ENCODE data around the gene ANAPC15. TPM values are rescaled to one million over a fixed set of nuclear protein-coding genes. Genes with fewer than 3 reads are reported as not detected.

Gene ANAPC15
- polyA plus RNA-seq, 1 of the 3 experiments (the other 2 are of a cell fraction), result 92.3 TPM

DNA sequence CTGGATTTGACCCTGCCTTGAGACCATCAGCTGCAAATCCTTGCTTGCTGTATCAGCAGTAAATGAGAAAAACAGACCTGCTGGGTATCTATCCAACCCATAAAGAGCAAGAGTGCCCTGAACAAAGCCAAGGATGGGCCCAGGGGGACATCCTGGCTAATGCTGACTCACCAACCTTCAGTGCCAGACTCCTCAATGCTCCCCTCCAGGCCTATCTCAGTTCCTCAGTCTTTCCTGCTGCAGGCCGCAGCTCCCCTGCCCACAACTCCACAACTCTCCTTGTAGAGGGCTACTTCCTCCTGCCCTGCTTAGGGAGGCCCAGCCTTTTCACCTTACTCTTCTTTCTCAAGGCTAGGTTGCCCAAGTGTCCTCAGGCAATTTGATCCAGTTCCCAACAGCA is 12.0 kb downstream of the ANAPC15 start:
- Histone ChIP-seq H2AFZ (ENCODE audit: low read depth) (no peak overlapping the region), H3K36me3 (replicated peaks in 1 of 2; ENCODE audit: control insufficient read depth in 1 of 2, insufficient read depth in 2 of 2, low read length in 1 of 2) (peaks cover 14 to 48% of the 10 kb centered on the region in 2 experiments), H3K79me2 (ENCODE audit: insufficient read depth) (peaks cover 42% of the 10 kb centered on the region), H3K9ac (no peak overlapping the region), H3K4me3 (ENCODE audit: low read depth in 2 of 2, low read length in 1 of 2) (no peak overlapping the region), H3K27ac (ENCODE audit: low read depth in 2 of 2, low read length in 1 of 2) (no peak overlapping the region; a peak in 1 of 4 replicates), H3K9me3 (no peaks in the 10 kb centered on the region), H3K27me3 (ENCODE audit: insufficient read depth) (no peaks in the 10 kb centered on the region), H3K9me2 (no peaks in the 10 kb centered on the region), H3K4me1 (ENCODE audit: control insufficient read depth in 1 of 2, insufficient read depth in 2 of 2, low read depth in 1 of 2, low read length in 1 of 2) (peaks cover 4 to 28% of the 10 kb centered on the region in 2 experiments; a peak in 2 of 4 replicates), H4K20me1 (ENCODE audit: insufficient read depth) (no peaks in the 10 kb centered on the region), H3K4me2 (peak overlapping the region; percentile 96; the same call in 1 of the 2 replicates), H3F3A (replicated peaks; ENCODE audit: insufficient read depth) (peaks cover 9% of the 10 kb centered on the region)
- no peak for TF ChIP-seq ELF1 (IDR thresholded peaks at IDR 0.05)
- TF ChIP-seq, protein P1, sequence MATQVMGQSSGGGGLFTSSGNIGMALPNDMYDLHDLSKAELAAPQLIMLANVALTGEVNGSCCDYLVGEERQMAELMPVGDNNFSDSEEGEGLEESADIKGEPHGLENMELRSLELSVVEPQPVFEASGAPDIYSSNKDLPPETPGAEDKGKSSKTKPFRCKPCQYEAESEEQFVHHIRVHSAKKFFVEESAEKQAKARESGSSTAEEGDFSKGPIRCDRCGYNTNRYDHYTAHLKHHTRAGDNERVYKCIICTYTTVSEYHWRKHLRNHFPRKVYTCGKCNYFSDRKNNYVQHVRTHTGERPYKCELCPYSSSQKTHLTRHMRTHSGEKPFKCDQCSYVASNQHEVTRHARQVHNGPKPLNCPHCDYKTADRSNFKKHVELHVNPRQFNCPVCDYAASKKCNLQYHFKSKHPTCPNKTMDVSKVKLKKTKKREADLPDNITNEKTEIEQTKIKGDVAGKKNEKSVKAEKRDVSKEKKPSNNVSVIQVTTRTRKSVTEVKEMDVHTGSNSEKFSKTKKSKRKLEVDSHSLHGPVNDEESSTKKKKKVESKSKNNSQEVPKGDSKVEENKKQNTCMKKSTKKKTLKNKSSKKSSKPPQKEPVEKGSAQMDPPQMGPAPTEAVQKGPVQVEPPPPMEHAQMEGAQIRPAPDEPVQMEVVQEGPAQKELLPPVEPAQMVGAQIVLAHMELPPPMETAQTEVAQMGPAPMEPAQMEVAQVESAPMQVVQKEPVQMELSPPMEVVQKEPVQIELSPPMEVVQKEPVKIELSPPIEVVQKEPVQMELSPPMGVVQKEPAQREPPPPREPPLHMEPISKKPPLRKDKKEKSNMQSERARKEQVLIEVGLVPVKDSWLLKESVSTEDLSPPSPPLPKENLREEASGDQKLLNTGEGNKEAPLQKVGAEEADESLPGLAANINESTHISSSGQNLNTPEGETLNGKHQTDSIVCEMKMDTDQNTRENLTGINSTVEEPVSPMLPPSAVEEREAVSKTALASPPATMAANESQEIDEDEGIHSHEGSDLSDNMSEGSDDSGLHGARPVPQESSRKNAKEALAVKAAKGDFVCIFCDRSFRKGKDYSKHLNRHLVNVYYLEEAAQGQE (IDR thresholded peaks at IDR 0.05; ENCODE audit: low read depth, low read length), result no peak
- TF ChIP-seq EZH2phosphoT487 (IDR thresholded peaks at IDR 0.05; ENCODE audit: borderline replicate concordance, low read depth), result no peak
- no peak for TF ChIP-seq FOXJ3 (CRISPR knock-in tag; IDR thresholded peaks at IDR 0.05)
- no peak for TF ChIP-seq RAD21 (IDR thresholded peaks at IDR 0.05; ENCODE audit: low read length)
- TF ChIP-seq MXI1 (IDR thresholded peaks at IDR 0.05; ENCODE audit: low read depth, low read length), result no peak
- no peak for TF ChIP-seq EP300 (IDR thresholded peaks at IDR 0.05; ENCODE audit: borderline replicate concordance in 1 of 2, low read depth in 1 of 2, low read length in 1 of 2)
- no peak for TF ChIP-seq CHD2 (IDR thresholded peaks at IDR 0.05; ENCODE audit: low read length, partially characterized antibody)
- TF ChIP-seq NFIC (IDR thresholded peaks at IDR 0.05; ENCODE audit: borderline replicate concordance), result no peak
- TF ChIP-seq, protein P2, sequence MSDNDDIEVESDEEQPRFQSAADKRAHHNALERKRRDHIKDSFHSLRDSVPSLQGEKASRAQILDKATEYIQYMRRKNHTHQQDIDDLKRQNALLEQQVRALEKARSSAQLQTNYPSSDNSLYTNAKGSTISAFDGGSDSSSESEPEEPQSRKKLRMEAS (IDR thresholded peaks at IDR 0.05; ENCODE audit: low read depth), result no peak
- TF ChIP-seq FOXM1 (IDR thresholded peaks at IDR 0.05; ENCODE audit: low read depth), result no peak
- TF ChIP-seq MEF2A (IDR thresholded peaks at IDR 0.05; ENCODE audit: borderline replicate concordance, low read depth), result no peak
- no peak for TF ChIP-seq POLR2AphosphoS5 (IDR thresholded peaks at IDR 0.05; ENCODE audit: low read depth, low read length)
- ChIA-PET CTCF (interaction anchor here (1.2 to 16.4 kb wide), 9 partner anchors 7 to 334 kb away, joined by 3 to 416 read pairs (median 5); partner anchors contain the start of gene CLPB), POLR2A (interaction anchor here (1.0 to 1.7 kb wide), 3 partner anchors 9 to 331 kb away, joined by 3 to 4 read pairs (median 4); no protein-coding TSS in a partner anchor)
- no peak for DNase-seq
- WGBS (ENCODE audit: low lambda C conversion rate), result 100% methylated on average over 1 of the region's 1 CpG

DNA sequence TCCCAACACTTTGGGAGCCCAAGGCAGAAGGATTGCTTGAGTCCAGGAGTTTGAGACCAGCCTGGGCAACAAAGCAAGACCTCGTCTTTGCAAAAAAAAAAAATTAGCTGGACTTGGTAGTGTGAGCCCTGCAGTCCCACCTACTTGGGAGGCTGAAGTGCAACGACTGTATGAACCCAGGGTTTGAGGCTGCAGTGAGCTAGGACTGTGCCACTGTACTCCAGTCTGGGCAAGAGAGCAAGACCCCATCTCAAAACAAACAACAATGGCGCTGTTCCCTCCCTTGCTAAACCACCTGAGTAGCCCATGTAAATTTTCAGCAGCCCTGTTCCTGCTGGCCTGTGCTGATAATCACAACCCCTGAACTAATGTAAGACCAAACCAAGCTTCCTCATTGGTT is 12.5 kb downstream of the ANAPC15 start:
- H3K79me2 ChIP-seq (ENCODE audit: insufficient read depth), result peaks cover 42% of the 10 kb centered on the region
- 84% methylated on average over 3 of the region's 3 CpGs for WGBS (ENCODE audit: low lambda C conversion rate)
- ChIA-PET POLR2A (interaction anchor here (1.2 to 1.7 kb wide), 2 partner anchors 9 to 61 kb away, joined by 4 read pairs; no protein-coding TSS in a partner anchor), CTCF (interaction anchor here (1.2 to 16.4 kb wide), 9 partner anchors 9 to 335 kb away, joined by 3 to 416 read pairs (median 5); partner anchors contain the start of gene CLPB)
- H3F3A ChIP-seq (replicated peaks; ENCODE audit: insufficient read depth), result peaks cover 9% of the 10 kb centered on the region
- no peak for DNase-seq
- no peaks in the 10 kb centered on the region for H4K20me1 ChIP-seq (ENCODE audit: insufficient read depth)
- no peaks in the 10 kb centered on the region for H3K27me3 ChIP-seq (ENCODE audit: insufficient read depth)
- no peak overlapping the region for H2AFZ ChIP-seq (ENCODE audit: low read depth)
- H3K9me3 ChIP-seq, result no peaks in the 10 kb centered on the region
- H3K9ac ChIP-seq, result no peak overlapping the region
- no peak overlapping the region; a peak in 1 of 4 replicates for H3K27ac ChIP-seq (ENCODE audit: low read depth in 2 of 2, low read length in 1 of 2)
- peaks cover 4 to 28% of the 10 kb centered on the region in 2 experiments; a peak in 2 of 4 replicates for H3K4me1 ChIP-seq (ENCODE audit: control insufficient read depth in 1 of 2, insufficient read depth in 2 of 2, low read depth in 1 of 2, low read length in 1 of 2)
- peaks cover 14 to 48% of the 10 kb centered on the region in 2 experiments for H3K36me3 ChIP-seq (replicated peaks in 1 of 2; ENCODE audit: control insufficient read depth in 1 of 2, insufficient read depth in 2 of 2, low read length in 1 of 2)
- no peaks in the 10 kb centered on the region for H3K9me2 ChIP-seq
- 0 out of 2 replicates have a peak overlapping the region, but pooled peaks have one; percentile 96 for H3K4me2 ChIP-seq
- H3K4me3 ChIP-seq (ENCODE audit: low read depth in 2 of 2, low read length in 1 of 2), result no peak overlapping the region
- TF ChIP-seq, protein P3, sequence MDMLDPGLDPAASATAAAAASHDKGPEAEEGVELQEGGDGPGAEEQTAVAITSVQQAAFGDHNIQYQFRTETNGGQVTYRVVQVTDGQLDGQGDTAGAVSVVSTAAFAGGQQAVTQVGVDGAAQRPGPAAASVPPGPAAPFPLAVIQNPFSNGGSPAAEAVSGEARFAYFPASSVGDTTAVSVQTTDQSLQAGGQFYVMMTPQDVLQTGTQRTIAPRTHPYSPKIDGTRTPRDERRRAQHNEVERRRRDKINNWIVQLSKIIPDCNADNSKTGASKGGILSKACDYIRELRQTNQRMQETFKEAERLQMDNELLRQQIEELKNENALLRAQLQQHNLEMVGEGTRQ (IDR thresholded peaks at IDR 0.05; ENCODE audit: borderline replicate concordance, low read depth, low read length), result no peak
- TF ChIP-seq RFX5 (IDR thresholded peaks at IDR 0.05; ENCODE audit: low read length) (no peak), SMC3 (IDR thresholded peaks at IDR 0.05; ENCODE audit: low read depth, low read length) (no peak)
